Fibroblast of villous mesenchyme (primary cell): Measurements from ENCODE around the gene IL10RA. TPM values are rescaled to one million over a fixed set of nuclear protein-coding genes. Genes with fewer than 3 reads are reported as not detected.

Source experiments
- DNase-seq: peaks from one replicate; pipeline ENCODE4 v3.0.0-alpha.2; 2010; ENCODE audit warnings: low read depth
- H3K4me3 ChIP-seq: 2 replicates; pipeline ENCODE4 v1.5.1; 2011; ENCODE audit warnings: low read depth, mild to moderate bottlenecking, low read length
- total RNA-seq: library from RNA; depleted of rRNA; stranded (reverse); fragments of >200 nt; gene quantifications from 2 replicates; pipeline ENCODE4 v1.2.3, GENCODE V29; 2012
- TF ChIP-seq, protein P1 (sequence below): IDR thresholded peaks from 2 replicates; pipeline ENCODE4 v1.5.1; 2012; ENCODE audit warnings: low read depth, mild to moderate bottlenecking, low read length; ENCODE audit not compliant: insufficient read depth

IL10RA gene
- total RNA-seq, 1 donor: not detected

DNA sequence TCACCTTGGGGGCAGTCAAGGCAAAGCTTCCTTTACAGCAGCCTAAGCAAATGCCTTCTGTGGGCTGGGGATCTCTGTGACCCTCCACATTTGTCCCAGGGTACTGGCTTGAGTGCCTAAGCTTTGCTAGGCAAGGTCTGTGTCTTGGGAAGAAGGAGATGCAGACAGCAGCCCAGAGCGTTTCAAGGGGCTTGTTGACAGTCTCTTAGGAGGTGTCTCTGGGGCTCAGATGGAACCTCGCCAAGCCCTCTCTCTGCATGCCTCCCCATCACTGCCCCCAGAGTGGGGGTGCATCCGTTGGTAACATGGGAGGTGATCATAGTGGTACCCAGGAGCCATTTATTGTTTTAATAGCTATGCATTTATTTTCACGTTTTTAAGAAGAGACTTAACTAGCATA is 61.6 kb downstream of the IL10RA start:
- DNase-seq: no peak
- H3K4me3 ChIP-seq: no peak overlapping the region
- TF ChIP-seq, protein P1, sequence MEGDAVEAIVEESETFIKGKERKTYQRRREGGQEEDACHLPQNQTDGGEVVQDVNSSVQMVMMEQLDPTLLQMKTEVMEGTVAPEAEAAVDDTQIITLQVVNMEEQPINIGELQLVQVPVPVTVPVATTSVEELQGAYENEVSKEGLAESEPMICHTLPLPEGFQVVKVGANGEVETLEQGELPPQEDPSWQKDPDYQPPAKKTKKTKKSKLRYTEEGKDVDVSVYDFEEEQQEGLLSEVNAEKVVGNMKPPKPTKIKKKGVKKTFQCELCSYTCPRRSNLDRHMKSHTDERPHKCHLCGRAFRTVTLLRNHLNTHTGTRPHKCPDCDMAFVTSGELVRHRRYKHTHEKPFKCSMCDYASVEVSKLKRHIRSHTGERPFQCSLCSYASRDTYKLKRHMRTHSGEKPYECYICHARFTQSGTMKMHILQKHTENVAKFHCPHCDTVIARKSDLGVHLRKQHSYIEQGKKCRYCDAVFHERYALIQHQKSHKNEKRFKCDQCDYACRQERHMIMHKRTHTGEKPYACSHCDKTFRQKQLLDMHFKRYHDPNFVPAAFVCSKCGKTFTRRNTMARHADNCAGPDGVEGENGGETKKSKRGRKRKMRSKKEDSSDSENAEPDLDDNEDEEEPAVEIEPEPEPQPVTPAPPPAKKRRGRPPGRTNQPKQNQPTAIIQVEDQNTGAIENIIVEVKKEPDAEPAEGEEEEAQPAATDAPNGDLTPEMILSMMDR: no peak

DNA sequence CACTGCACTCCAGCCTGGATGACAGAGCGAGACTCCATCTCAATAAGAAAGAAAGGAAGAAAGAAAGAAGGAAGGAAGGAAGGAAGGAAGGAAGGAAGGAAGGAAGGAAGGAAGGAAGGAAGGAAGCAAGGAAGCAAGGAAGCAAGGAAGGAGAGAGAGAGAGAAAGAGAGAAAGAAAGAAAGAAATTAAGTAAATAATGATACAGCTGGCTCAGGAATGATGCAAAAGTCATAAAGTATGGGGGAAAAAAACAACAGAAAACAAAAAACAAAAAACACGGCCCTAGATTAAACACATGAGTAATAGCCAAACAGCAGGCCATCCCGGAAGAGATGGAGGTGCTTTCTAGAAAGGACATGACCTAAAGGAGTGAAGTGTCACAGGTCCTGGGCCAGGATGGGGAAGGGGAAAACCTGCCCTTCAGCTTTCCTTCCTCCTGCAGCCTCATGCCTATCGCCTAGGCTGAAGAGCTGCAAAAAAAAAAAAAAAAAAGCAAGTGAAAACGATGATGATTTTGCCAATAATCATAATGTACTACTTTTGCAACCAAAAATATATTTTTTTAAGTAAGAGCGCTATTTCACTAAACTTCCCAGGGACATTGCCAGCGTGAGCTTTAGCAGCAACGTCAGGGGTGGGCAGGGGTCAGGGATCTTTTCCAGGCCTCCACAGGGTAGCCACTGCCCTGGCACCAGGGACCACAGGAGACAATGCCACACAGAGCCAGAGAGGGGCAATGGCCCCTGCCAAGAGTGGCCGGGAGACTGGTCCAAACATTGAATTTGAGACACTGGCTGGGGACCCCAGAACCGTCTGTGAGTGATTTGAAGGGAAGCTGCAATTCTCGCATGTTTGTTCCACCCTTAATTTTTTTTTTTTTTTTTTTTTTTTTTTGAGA is 62.5 kb downstream of the IL10RA start:
- DNase-seq: peak; percentile 1
- TF ChIP-seq, protein P1: no peak
- no peak overlapping the region for H3K4me3 ChIP-seq

DNA sequence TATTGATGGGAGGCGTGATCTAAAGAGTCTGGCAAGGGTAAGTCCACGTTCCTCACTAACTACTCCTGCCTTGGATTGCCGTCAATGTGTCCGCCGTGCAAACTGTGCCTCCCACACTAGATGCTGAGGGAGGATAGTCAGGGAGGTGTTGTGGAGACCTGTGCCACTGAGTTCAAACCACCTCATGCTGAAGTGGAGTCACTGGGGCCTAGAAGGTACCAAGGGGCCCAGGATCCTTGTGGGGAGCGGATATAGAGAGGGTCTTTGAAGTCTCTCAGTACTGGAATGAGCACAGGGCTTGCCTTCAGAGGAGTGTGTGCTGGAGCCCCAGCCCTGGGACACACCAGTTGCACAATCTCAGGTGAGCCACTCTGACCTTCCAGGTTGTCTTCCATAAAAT is 63.6 kb downstream of the IL10RA start:
- TF ChIP-seq, protein P1: no peak
- no peak overlapping the region for H3K4me3 ChIP-seq
- no peak for DNase-seq

DNA sequence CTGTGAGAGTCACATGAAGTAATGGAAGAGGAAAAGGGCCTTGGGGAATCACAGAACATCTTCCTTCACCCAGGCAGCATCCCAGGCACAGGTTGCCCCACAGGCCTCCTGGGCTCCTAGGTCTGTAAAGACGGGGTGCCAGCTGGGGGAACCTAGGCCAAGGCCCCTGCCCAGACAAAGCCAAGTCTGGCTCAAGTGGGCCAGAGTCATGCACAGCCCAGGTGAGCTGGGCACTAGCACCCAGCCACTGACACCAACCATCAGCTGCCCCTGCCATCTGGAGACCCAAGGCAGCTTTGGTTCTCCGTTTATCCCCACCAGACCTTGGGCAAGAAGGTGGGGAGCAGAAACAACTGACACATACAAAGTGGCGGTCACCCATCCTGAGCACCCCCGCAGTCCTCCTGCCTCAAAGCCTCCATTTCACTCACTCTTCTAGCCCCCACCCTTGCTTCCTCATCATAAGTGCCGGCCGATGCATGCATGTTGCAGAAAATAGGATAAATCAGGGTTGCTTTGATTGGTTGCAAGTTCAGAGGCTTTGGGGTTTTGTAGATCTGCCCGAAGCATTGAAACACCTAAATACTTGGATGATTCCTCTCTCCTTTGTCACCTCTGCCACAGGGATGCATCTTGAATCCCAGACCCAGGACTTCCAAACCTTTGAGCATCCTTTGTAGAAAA is 64.2 kb downstream of the IL10RA start:
- H3K4me3 ChIP-seq: no peak overlapping the region
- DNase-seq: no peak
- TF ChIP-seq, protein P1: no peak

Other genes starting within 250 kb of the IL10RA start
- gene DSCAML1, start 189.2 kb upstream of the IL10RA start, total RNA-seq: not detected in 2 replicates
- gene FXYD2, start 161.7 kb upstream of the IL10RA start, total RNA-seq: not detected in 2 replicates
- not detected in 2 replicates for gene FXYD6, start 109.7 kb upstream of the IL10RA start, total RNA-seq
- gene TMPRSS13, start 57.0 kb upstream of the IL10RA start, total RNA-seq: not detected in 2 replicates
- gene TMPRSS4, start 90.7 kb downstream of the IL10RA start, total RNA-seq: not detected in 2 replicates
- gene SMIM35, start 100.6 kb downstream of the IL10RA start, total RNA-seq: not detected in 2 replicates
- not detected in 2 replicates for gene SCN4B, start 166.4 kb downstream of the IL10RA start, total RNA-seq
- gene SCN2B, start 190.2 kb downstream of the IL10RA start, total RNA-seq: not detected in 2 replicates
- gene JAML, start 238.6 kb downstream of the IL10RA start, total RNA-seq: not detected in 2 replicates